ENCODE data around the gene DIRAS1. TPM values are rescaled to one million over a fixed set of nuclear protein-coding genes. Genes with fewer than 3 reads are reported as not detected.

DIRAS1 gene
- total RNA-seq, 1 donor from 2014 or later = 0.71 TPM

DNA sequence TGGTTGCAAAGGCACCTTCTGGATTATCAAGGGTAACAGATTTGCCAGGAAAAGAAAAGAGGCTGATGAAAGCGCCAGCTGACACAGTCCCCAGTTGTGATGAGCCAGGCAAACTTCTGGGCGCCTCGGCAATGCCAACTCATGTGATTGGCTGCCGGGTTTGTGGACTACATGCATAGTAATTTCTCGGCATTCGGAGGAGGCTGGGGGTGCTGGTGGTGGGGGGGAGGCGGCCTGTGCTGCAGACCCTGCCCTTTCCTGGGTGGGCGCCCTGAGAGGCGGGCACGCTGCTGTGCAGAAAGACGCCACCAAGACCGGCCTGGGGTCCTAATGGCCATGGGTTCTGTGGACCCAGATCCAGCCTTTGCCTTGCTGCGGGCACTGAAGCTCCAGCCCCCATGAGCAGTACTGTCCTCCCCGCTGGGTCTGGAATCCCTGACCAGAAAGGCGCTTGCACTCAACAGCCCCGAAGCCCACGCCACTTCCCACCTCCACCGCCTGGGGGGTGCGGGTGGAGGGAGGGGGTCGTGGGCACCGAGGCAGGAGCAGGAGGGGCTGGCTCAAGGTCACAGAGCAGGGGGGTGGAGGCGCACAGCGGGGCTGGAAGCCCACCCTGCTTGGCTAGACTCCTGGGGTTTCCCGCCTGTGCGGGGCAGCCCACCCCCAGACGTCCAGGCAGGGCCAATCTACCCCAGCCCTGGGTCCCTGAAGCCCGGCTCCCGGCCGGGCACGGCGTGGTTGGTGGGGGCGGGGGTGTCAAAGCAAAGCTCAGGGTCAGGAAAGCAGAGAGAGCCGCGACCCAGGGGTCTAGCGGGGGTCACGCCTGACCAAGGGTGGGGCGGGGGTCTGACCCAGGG lies 1.0 kb downstream of the DIRAS1 start:
- peak overlapping the region; percentile 27 for H3K4me3 ChIP-seq
- no peak overlapping the region for H3K27ac ChIP-seq
- intact Hi-C loops (cut with DNase I) = no loop called here
- TF ChIP-seq CTCF (IDR thresholded peaks at IDR 0.05) = no peak
- H3K4me1 ChIP-seq = peaks cover 9% of the 10 kb centered on the region
- ATAC-seq = no peak
- peaks cover 5% of the 10 kb centered on the region for H3K9me3 ChIP-seq
- peaks cover 47% of the 10 kb centered on the region for H3K27me3 ChIP-seq (ENCODE audit: low read depth)
- H3K36me3 ChIP-seq = no peaks in the 10 kb centered on the region
- DNase-seq = no peak

GRCh38 chr19:2719232-2719735 lies 1.9 kb downstream of the DIRAS1 start:
- intact Hi-C loops (cut with DNase I) = no loop called here

DNA sequence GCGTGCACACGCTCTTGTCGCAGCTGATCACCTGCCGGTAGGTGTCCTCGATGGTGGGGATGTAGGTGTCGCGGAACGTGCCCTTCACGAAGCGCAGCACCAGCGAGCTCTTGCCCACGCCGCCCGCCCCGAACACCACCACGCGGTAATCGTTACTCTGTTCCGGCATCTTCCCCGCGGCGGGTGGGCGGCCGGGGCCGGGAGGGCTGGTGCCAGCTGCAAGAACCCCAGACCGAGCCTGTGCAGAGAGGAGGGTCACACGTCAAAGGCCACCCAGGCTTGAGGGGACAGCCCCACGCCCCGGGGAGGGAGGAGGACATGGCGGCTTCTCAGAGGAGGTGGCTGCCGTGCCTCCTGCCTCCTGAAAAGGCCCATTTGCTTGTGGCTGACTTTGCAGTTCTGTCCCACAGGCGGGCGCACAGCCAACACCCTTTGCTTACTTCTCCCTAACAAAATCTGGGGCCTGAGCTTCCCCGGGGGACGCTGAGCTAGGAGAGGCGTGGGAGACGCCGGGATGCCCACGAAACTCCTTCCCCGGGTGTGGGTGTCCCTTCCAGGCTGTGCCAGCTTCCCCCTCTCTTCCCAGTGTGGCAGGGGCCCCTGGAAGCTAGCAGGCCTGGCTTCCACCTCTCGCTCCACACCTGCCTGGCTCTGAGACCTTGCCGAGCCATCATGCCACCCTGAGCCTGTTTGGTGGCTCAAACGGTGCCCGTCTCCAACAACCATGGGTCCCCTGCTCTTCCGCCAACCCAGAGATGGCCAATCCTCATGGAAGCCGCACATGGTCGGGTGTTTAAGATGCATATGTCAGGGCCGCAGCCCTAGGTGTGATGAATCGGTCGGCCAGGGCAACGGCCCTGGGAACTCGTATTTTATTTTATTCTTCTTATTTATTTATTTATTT lies 3.3 kb downstream of the DIRAS1 start:
- peaks cover 2% of the 10 kb centered on the region for H3K4me1 ChIP-seq
- intact Hi-C loops (cut with DNase I) = no loop called here
- ATAC-seq (no peak), DNase-seq (peak; percentile 33)
- H3K36me3 ChIP-seq = no peaks in the 10 kb centered on the region
- no peak for TF ChIP-seq CTCF (IDR thresholded peaks at IDR 0.05)
- H3K27ac ChIP-seq = no peak overlapping the region
- no peak overlapping the region for H3K4me3 ChIP-seq
- peaks cover 8% of the 10 kb centered on the region for H3K9me3 ChIP-seq
- H3K27me3 ChIP-seq (ENCODE audit: low read depth) = peaks cover 36% of the 10 kb centered on the region

More at GRCh38 chr19:2719232-2719735, 1.9 kb downstream of the DIRAS1 start:
- H3K4me1 ChIP-seq = peaks cover 9% of the 10 kb centered on the region
- no peak for ATAC-seq
- DNase-seq = no peak
- peaks cover 47% of the 10 kb centered on the region for H3K27me3 ChIP-seq (ENCODE audit: low read depth)
- no peak overlapping the region for H3K4me3 ChIP-seq
- H3K36me3 ChIP-seq = no peaks in the 10 kb centered on the region
- no peak overlapping the region for H3K27ac ChIP-seq
- TF ChIP-seq CTCF (IDR thresholded peaks at IDR 0.05) = no peak
- H3K9me3 ChIP-seq = peaks cover 8% of the 10 kb centered on the region

- no peak overlapping the region for H3K4me3 ChIP-seq
- ATAC-seq = no peak
- H3K4me1 ChIP-seq = no peaks in the 10 kb centered on the region
- peaks cover 27% of the 10 kb centered on the region for H3K27me3 ChIP-seq (ENCODE audit: low read depth)
- H3K9me3 ChIP-seq = peaks cover 8% of the 10 kb centered on the region
- no peaks in the 10 kb centered on the region for H3K36me3 ChIP-seq
- TF ChIP-seq CTCF (IDR thresholded peaks at IDR 0.05) = no peak
- no peak overlapping the region for H3K27ac ChIP-seq
- peak; percentile 30 for DNase-seq
- intact Hi-C loops (cut with DNase I) = no loop called here
Measured at GRCh38 chr19:2716722-2717637, 4.2 kb downstream of the DIRAS1 start.

DNA sequence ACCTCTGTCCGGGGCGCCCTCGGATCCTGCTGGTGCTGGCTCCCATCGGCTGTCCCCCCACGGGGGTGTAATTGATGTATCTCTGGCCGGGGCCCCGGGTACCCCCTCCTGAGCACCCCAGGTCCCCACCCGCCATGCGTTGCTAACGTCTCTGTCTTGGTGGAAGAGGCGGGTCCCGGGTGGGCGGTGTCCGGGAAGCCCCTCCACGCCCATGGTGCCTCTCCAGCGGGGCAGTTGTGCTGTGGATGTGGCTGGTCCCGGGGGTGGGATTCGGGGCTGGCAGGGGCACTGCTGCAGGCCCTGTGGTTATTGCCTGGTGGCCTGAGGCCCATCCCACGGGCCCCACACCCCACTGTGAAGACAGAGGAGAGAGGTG lies 4.9 kb downstream of the DIRAS1 start:
- no peak overlapping the region for H3K4me3 ChIP-seq
- H3K9me3 ChIP-seq = peaks cover 8% of the 10 kb centered on the region
- H3K27me3 ChIP-seq (ENCODE audit: low read depth) = peaks cover 20% of the 10 kb centered on the region
- TF ChIP-seq CTCF (IDR thresholded peaks at IDR 0.05) = no peak
- no peaks in the 10 kb centered on the region for H3K36me3 ChIP-seq
- no peak overlapping the region for H3K27ac ChIP-seq
- H3K4me1 ChIP-seq = no peaks in the 10 kb centered on the region
- DNase-seq (peak; percentile 28), ATAC-seq (no peak)
- intact Hi-C loops (cut with DNase I) = no loop called here

Data from lower lobe of right lung (tissue), 2 donors.